Measurements from ENCODE around the gene FIGNL2. TPM values are rescaled to one million over a fixed set of nuclear protein-coding genes. Genes with fewer than 3 reads are reported as not detected.

Gene FIGNL2
- total and polyA plus RNA-seq, 9 of the 15 experiments (the other 6 are each of a cell fraction or from before 2014, with no cell fraction given) = 0.01 TPM; not detected in 8

DNA sequence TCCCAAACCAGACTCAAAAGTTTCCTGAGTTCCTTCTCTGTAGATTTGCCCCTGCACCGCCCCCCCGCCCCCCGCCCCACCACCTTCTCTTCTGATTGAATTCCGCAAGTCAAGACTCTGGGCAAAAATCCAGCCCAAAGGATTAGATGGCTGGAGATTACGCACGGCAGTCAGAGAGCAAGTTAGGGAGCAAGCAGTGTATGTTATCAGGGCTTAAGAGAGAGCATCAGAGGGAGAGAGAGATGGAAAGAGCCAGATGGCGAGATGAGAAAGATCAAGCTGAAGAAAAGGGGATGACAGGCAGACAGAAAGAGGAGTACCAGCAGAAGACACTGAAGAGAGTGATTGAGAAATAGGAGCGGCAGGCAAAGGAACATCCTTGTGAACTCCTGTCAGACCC lies 25.5 kb upstream of the FIGNL2 start (continued):
- TF ChIP-seq KDM5B (IDR thresholded peaks at IDR 0.05; ENCODE audit: insufficient replicate concordance, low read depth, low read length) = no peak
- TF ChIP-seq, protein P1, sequence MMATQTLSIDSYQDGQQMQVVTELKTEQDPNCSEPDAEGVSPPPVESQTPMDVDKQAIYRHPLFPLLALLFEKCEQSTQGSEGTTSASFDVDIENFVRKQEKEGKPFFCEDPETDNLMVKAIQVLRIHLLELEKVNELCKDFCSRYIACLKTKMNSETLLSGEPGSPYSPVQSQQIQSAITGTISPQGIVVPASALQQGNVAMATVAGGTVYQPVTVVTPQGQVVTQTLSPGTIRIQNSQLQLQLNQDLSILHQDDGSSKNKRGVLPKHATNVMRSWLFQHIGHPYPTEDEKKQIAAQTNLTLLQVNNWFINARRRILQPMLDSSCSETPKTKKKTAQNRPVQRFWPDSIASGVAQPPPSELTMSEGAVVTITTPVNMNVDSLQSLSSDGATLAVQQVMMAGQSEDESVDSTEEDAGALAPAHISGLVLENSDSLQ (IDR thresholded peaks at IDR 0.05) = peak; percentile 48; the same call in 1 of the 2 replicates
- peak in 1 of 2 experiments; percentile 53; a peak in 1 of 4 replicates for TF ChIP-seq TEAD1 (CRISPR knock-in tag; IDR thresholded peaks at IDR 0.05)
- no peak for TF ChIP-seq NR2C2 (CRISPR knock-in tag; IDR thresholded peaks at IDR 0.05)
- TF ChIP-seq NR2C2 (tag; IDR thresholded peaks at IDR 0.05) = peak; percentile 28; the same call in 1 of the 2 replicates
- TF ChIP-seq SMARCE1 (IDR thresholded peaks at IDR 0.05) = peak; percentile 66; the same call in 1 of the 2 replicates
- TF ChIP-seq ZNF644 (tag; IDR thresholded peaks at IDR 0.05; ENCODE audit: low read depth) = peak; percentile 57; the same call in 1 of the 2 replicates
- TF ChIP-seq, protein P2, sequence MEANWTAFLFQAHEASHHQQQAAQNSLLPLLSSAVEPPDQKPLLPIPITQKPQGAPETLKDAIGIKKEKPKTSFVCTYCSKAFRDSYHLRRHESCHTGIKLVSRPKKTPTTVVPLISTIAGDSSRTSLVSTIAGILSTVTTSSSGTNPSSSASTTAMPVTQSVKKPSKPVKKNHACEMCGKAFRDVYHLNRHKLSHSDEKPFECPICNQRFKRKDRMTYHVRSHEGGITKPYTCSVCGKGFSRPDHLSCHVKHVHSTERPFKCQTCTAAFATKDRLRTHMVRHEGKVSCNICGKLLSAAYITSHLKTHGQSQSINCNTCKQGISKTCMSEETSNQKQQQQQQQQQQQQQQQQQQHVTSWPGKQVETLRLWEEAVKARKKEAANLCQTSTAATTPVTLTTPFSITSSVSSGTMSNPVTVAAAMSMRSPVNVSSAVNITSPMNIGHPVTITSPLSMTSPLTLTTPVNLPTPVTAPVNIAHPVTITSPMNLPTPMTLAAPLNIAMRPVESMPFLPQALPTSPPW (CRISPR knock-in tag; IDR thresholded peaks at IDR 0.05) = peak; percentile 89
- 0 out of 2 replicates have a peak, but pooled peaks have one; percentile 18 for TF ChIP-seq JUND (IDR thresholded peaks at IDR 0.05; ENCODE audit: borderline replicate concordance, low read depth, low read length)
- no peak; the same call in 2 of the 3 replicates for TF ChIP-seq JUND (tag; IDR thresholded peaks at IDR 0.05; ENCODE audit: borderline replicate concordance, low read depth, low read length)
- TF ChIP-seq TEAD2 (tag; IDR thresholded peaks at IDR 0.05) = no peak
- peak in 1 of 2 experiments; percentile 91; a peak in 2 of 4 replicates for TF ChIP-seq RCOR1 (IDR thresholded peaks at IDR 0.05; ENCODE audit: borderline replicate concordance in 1 of 2, low read depth in 2 of 2, low read length in 2 of 2)
- no peak for TF ChIP-seq ETV6 (IDR thresholded peaks at IDR 0.05; ENCODE audit: borderline replicate concordance in 1 of 2, low read depth in 2 of 2, low read length in 1 of 2)
- TF ChIP-seq ETV6 (CRISPR knock-in tag; IDR thresholded peaks at IDR 0.05; ENCODE audit: borderline replicate concordance) = no peak

Measured in K562 (cell line).